Activated gamma-delta T cell (primary cell): ENCODE data around the gene CISH.
A peak's percentile ranks its signal among the peaks of the same experiment; 100 is the strongest.

Experiments used
- DNase-seq: peaks from one replicate; lab custom pipeline; 2025; lab: John Stamatoyannopoulos, UW

Gene CISH

DNA sequence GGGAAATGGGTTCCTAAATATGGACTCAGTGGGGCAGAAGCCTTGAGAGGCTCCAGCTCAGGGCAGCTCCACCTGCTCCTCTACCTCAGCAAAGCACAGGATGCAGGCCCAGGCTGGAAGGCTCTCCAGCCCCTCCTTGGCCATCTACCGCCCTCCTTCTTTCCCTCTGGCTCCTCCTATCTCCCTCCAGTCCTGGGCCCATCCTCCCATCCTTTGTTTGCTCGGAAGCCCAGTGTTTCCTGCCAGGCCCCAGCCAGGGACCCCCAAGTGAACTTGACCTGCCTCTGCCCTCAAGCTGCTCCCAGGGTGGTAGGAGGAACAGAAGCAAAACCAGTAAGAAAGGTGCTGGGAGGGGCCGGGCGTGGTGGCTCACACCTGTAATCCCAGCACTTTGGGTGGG lies 25.4 kb upstream of the CISH start:
- DNase-seq, result no peak

DNA sequence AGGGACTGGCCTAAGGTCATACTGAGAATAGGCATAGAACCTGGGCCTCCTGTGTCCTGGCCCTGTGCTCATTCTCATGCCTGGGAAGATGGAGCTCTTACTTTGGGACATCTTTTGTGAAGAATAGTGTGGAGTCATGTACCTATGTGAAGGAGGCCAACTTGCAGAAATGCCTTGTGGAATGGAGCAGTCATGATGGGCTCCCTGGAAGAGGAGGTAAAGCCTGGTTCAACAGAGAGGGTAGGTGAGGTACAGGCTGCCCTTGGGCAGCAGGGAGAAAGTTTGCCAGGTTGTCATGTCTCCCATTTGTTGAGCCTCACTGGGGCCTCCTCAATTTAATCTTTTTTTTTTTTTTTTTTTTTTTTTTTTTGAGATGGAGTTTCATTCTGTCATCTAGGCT lies 23.5 kb upstream of the CISH start:
- no peak for DNase-seq

DNA sequence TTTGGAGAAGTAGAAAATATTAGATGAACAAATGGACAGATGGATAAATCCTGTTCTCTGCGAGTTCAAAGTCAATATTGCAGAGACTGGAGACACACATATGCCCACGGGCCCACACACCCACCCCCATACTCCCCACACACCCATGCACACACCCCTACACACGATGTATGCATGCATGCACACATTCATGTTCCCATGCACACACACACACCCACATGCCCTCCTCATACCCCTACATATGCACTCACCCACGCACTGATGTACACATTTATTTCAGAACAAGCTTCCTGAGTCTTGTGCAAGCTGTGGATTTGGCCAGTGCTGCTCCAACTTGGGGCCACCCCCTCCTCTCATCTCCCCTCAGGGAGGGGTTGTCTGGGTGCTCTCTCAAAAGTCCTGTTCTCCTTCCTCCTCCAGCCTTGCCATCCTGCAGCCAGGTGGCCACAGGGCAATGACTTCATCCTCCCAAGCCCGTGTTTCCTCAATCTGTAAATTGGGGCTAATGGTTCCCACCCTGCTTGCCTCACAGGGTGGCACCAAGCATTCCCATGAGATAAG lies 21.7 kb upstream of the CISH start:
- DNase-seq, result no peak

DNA sequence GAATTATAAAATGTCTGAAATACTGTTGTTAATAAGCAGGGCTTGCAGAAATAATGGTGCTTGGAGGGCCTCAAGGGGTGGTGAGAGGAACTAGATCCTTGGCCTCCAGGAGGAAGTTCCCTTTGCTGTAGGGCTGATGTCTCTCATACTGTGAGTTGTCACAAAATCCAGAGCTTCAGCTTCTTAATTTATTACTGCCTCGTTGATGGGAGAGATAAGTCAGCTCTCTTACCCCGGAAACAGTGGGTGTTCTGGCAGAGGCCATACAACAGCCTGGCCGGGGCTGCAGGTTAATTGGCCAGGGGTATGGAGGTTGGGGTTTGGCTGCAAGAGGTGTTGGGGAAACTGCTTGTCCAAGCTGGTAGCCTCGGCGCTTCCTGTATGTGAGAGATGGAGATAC lies 20.9 kb upstream of the CISH start:
- DNase-seq, result no peak

DNA sequence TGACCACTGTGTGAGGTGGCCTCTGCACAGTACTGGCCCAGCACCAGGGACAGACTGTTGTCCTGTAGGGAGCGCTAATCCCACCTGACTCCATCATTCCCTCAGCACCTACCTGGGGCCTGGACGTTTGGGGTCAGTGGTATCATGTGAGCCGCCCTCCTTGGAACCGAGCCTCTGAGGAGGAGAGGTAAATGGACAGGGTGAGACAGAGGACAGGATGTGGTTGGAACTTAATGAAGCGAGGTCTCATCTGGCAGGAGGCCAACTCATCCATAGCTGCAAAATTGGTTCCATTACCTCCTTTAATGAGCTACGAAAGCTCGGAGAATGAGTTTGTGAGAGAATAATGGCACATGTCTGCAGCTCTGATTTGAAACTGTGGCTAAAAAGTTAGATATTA lies 19.3 kb upstream of the CISH start:
- no peak for DNase-seq

DNA sequence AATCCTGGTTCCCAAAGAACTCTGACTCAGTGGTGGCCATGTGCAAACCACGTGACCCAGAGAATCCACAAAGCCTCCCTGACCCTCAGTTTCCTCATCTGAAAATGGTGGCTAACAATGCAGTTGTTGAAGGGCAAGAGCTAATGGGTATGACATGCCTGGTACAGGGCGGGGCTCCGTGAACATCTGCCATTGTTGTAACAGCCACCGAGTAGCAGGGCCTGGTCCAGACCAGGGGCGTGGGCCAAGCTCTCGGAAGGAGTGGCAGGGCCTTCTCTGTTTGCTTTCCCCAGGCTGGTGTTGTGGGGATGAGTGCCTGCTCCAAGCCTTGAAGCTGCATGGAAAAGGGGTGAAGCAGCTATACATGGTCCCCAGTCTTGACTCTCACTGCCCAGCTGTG lies 18.8 kb upstream of the CISH start:
- DNase-seq, result no peak

DNA sequence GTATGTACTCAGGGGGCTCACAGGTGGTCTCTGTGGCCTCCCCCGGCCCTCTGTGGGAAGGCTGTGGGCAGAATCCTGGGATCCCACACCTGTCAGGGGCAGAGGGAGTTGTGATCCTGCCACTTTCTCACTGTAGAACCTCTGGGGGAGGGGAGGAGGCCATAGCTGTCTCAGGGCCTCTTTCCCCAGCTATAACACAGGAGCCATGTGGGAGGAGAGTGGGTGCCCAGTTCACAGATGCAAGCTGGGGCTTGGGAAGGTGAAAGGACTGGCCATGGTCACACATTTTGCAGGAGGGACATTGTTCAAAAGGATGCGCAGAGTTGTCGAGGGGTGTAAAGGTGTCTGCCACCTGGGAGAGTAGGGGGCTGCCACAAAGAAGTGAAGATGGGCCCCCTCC lies 17.0 kb upstream of the CISH start:
- no peak for DNase-seq

DNA sequence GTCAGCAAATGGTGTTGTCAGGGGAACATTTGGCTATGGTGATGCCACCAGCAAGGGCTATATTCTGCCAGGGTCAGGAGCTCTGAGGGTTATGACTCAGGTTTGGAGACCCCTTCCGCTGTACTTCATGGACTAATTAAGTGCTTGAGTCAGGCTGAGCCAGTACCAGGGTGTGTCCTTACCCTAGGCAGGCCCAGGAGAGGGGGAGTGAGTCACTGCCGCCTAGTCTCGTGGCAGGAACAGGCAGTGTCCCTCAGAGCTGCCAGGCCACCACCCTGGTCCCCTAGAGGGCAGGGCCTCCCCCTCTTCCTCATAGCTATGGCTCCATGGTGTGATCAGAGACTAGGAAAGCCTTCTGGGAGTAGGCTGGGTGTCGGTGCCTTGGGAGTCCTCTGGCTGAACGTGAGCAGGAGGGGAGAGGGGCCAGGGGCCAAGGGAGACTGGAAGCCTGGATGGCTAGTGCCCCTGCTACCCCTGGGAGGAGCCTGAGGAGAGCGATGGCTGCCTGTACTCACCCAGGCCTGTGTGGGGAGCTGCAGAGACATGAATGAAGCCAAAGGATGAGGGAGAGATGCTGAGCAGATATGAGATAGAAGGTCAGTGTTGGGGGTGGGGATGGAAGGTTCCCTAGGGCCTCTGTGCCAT lies 16.0 kb upstream of the CISH start:
- DNase-seq, result no peak

DNA sequence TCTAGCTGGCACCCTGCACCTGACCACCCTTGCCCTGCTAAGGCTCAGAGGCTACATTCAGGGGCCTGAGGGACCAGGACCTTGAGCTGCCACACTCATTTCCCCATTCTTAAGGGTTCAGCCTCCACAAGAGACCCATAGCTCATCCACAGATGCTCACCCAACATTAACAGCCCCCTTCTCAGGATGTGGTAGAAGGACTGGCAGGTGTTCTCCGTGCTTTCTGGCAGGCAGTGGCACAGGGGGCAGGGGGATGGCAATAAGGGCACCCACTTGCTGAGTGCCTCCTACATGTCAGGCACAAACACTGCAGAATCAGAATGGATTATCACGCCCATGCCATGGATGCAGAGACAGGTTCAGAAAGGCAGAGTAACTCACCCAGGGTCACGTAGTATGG lies 14.8 kb upstream of the CISH start:
- no peak for DNase-seq

DNA sequence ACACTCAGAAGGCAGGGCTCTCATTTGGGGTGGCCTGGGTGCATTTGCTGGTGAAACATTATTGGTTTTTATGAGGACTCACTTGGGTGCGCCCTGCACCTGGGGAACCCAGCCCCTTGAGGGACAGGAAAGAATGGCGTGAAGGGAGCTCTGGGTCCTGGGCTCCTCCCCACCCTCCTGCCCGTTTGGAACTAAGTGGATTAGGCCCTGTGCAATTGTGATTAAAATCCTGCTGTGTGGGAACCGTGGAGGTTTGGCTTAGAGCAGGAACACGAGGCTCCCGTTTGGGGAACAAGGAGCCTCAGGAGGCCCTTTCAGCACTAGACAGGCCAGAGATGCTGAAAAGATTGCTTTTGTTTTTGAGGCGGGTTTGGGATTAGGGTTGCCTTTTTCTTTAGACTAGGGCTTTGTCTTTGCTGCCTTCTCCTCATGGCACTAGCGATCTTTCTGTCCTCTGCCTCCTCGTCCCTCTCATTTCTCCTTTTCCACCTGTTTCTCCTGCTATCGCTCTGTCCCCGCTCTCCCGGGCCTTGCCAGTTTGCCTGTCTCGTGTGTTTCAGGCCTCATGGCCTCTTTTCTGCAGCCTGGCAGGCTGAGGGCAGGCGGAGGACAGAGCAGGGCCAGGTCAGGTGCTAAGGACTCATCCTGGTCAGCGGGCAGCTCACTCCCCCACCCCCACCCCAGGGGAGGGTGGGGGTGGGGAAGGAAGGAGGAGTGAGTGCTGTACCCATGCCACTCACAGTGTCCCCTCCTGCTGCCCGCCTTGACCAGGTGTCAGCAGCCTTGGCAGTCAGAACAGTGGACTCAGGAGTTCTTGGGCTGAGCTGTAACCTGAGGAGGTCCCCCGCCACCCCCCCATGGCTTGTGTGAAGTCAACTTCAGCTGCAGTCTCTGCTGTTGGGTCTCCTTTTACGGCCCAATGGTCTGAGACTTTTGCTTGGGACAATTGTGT lies 13.9 kb upstream of the CISH start:
- DNase-seq, result no peak

DNA sequence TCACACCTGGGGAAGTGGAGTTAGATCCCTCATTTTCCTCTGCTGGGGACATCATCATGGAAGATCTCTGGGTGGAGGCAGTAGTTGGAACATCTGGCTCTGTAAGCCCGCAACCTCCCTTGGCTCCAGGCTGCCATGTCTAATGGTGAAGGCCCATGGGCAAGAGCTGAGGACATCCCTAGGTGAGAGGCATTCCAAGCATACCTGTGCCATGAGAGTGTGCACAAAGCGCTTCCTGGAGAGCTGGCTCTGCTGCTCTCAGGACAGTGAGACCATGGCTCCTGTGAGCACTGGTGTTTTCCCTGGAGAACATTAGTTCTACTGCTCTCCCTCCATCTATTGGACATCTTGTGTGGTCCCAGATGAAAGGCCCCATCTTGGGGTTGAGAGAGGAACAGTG lies 13.1 kb upstream of the CISH start:
- DNase-seq, result no peak

DNA sequence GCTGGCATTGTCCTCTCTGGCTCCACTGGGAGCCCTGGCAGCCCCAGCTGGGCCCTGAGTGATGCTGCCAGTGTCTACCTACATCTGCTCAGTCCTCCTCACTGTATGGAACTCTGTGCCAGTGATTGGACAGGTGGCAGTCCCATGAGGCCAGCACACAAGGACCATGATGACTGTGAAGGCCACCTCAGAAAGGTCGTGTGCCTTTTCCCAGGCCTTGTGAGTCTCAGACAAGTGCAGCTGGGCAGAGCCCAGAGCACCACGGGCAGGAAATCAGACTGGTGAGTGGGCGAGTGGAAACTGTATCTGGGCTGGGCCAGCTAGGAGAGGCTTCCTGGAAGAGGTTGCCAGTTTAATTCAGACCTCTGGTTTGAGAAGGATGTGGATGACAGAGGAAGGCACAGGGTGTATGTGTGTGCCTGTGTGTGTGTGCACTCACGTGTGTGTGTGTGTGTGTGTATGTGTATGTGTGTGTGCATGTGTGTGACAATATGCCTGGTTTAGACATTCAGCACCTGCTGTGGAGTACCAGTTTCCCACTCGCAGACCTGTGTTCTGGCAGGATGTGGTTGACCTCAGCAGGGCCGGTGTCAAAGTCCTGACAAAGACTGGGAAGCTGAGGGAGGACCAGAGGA lies 12.4 kb upstream of the CISH start:
- no peak for DNase-seq

DNA sequence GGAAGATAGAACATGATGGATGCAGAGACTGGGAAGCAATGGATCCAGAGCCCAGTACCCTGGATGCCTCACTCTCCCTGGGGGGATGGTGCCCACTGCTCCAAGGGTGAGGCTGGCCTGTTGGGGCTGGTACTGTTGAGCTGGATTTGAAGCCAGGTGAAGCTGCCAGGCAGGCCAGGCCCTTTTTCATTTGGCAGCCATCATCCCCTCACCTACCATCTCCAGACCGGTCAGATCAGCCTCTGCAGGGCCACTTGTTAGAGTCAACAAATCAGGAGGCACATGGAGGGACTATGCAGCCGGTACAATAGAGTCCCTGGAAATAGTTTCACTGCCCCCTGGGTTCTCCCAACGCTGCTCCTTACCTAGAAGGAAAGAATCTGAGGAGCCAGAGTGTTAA lies 11.3 kb upstream of the CISH start:
- DNase-seq, result no peak

DNA sequence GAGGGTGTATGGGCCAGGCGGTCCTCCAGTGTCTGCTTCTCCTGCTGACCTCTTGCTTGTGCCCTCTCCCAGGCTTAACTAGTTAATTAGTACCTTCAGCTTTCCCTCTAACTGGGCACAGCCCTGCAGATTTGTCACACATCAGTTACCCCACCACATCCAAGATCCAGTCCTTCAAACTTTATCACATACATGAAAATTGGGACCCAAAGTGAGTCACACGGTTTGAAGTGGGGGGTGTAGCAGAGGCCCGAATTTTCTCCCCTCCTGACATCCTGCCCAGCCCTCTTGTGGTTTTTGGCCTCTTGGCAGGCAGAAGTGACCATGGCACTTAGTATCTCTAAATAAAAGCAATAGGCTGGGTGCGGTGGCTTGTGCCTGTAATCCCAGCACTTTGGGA lies 9.2 kb upstream of the CISH start:
- no peak for DNase-seq

DNA sequence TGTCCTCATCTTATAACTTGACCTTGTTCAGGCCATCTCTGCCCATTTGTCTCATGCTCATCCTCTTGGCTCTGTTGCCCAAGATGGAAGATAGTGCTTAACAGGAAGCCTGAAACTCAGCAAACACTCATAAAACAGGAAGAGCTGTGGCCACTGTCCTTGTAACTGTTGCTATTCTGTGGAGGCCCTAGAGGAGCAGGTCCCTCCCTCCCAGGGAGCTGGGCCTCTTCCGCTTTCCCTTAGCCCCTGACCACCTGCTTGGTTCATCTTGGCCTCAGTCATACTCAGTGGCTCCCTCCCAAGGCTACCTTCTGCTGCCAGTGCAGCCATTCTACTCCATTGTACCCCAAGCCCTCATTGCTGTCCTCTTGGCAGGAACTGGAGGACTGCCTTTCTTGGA lies 8.8 kb upstream of the CISH start:
- no peak for DNase-seq

DNA sequence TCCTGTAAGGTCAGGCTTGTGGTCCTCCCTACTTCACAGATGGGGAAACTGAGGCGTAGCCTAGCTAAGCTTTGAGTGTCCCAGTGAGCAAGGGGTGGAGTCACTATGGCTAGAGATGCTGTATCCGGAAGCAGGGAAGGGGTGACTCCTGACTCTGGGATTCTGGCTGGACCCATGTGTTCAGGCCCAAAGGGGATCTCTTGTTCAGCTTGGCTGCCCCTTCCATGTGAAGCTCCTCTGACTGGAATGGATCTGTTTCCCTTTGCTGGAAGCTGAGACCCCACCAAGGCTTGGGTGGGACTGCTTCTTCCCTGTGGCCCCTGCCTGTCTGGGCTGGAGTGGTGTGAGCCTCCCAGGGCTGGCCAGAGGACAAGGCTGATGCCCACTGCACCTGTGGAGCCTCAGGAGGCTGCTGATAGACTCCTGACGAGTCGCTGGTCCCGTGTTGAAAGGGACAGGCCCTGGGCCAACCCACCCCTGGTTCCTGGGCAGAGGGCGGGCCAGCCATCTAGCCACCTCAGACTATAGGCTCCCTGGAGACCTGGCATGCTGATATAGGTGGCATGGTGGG lies 6.4 kb upstream of the CISH start:
- DNase-seq, result no peak

DNA sequence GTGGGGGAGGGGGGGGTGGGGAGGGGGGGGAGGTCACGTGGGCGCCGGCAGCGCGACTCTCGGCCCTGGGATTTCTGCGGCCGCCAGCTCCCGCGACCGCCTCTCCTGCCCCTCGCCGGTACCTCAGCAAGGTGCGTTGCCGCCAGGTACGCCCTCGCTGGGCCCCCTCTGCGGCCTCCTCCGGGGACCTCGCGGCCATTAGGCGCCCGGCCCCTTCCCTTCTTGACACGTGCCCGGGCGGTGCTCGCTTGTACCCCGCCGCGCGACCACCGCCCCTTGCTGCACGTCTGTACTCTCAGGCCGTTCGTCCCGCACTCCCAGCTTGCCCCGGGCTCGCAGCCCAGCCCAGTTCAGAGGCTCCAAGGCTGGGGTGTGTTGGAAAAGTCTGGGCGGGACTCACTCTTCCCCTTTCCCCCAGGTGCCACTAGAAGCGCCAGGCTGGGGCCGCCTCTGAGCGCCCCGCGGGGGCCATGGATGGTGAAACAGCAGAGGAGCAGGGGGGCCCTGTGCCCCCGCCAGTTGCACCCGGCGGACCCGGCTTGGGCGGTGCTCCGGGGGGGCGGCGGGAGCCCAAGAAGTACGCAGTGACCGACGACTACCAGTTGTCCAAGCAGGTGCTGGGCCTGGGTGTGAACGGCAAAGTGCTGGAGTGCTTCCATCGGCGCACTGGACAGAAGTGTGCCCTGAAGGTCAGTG lies 5.7 kb upstream of the CISH start, which contains the start of gene MAPKAPK3:
TSS of gene MAPKAPK3 (plus strand) at position 56 of the 696 bp plus-strand sequence. CDS start at position 471, 415 bp downstream.
- peak; percentile 36 for DNase-seq

DNA sequence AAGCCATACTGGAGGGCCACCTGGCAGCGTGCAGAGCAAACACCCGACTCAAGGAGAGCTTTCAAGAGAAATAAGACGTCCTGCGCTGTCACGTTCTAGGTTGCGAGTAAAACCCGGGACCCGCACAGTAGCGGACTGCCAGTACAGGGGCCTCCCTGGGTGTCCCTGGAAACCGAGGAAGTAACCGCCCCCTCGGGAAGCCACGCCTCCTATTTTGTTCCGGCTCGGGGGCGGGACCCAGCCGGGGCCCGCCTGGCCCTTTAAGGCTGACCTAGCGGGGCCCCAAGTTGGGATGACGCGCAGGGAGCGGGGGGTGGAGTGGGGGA lies 5.2 kb upstream of the CISH start:
- peak; percentile 82 for DNase-seq

DNA sequence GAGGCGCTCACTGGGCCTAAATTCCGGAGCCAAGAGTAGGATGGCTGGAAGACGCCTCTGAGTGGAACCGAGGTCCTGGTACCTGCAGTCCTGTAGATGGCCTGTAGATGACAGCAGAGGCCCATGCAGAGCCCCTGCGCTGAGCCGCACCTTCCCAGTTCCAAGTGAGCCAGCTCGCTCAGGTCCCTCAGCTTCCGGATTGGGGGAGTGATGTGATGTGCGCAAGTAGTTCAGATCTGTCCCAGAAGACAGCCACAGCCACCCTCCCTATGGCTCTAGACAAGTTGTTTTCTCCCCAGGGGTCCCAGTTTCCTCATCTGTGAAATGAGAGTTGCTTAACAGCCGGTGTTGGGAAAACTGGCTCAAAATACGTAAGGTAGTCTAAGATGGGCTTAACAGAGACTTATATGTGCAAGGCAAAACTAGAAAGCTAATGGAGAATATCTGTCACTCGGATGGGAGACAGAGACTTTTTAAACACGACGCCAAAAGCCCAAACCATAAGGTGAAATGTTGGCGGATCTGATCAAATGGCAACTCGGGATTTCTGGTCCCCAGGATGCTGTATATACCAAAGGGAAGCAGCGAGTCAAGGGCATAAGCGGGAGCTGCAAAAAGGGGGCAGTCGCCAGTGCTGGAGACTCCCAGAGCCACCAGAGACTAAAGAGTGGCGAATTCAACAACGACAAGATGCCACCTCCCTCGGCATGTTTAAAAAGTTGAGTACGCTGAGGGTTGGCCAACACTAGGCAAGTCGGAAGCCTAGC lies 4.6 kb upstream of the CISH start:
- DNase-seq, result peak; percentile 31

DNA sequence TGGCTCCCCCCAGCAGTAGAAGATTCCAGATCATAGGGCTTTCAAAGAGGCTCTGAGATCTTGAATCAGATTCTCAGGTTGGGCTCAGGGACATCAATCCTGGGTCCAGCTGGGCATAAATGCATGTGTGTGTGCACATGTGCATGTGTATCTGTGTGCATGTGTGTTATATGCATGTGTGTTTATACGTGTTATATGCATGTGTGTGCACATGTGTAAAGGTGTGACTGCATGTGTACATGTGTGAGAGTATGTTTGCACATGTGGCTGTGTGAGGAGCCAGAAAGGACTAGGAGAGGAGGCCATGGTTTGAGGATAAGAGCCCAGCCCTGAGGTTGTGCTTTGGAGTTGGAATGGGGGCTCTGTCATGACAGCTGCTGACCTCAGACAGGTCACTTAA lies 3.6 kb upstream of the CISH start:
- DNase-seq, result no peak
